ENCODE data around the gene COG1.

DNA sequence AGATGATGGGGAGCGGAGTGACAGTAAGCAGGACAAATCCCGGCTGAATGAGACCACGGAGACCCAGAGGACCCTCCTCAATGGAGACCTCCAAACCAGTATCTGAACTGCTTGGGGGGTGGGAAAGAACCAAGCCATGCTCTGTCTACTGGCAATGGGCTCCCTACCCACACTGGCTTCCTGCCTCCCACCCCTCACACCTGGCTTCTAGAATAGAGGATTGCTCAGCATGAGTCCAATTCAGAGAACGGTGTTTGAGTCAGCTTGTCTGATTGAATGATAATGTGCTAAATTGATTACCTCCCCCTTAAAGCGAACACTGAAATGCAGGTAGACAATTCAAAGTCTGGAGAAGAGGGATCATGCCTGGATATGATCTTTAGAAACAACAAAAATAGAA lies 22.5 kb upstream of the COG1 start:
- TF ChIP-seq, protein P1, sequence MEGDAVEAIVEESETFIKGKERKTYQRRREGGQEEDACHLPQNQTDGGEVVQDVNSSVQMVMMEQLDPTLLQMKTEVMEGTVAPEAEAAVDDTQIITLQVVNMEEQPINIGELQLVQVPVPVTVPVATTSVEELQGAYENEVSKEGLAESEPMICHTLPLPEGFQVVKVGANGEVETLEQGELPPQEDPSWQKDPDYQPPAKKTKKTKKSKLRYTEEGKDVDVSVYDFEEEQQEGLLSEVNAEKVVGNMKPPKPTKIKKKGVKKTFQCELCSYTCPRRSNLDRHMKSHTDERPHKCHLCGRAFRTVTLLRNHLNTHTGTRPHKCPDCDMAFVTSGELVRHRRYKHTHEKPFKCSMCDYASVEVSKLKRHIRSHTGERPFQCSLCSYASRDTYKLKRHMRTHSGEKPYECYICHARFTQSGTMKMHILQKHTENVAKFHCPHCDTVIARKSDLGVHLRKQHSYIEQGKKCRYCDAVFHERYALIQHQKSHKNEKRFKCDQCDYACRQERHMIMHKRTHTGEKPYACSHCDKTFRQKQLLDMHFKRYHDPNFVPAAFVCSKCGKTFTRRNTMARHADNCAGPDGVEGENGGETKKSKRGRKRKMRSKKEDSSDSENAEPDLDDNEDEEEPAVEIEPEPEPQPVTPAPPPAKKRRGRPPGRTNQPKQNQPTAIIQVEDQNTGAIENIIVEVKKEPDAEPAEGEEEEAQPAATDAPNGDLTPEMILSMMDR (IDR thresholded peaks at IDR 0.05), result no peak
- no peak for TF ChIP-seq RFX5 (IDR thresholded peaks at IDR 0.05; ENCODE audit: low read length)
- TF ChIP-seq MXI1 (IDR thresholded peaks at IDR 0.05; ENCODE audit: low read depth, low read length), result no peak
- TF ChIP-seq, protein P2, sequence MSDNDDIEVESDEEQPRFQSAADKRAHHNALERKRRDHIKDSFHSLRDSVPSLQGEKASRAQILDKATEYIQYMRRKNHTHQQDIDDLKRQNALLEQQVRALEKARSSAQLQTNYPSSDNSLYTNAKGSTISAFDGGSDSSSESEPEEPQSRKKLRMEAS (IDR thresholded peaks at IDR 0.05; ENCODE audit: low read depth), result no peak
- TF ChIP-seq, protein P3, sequence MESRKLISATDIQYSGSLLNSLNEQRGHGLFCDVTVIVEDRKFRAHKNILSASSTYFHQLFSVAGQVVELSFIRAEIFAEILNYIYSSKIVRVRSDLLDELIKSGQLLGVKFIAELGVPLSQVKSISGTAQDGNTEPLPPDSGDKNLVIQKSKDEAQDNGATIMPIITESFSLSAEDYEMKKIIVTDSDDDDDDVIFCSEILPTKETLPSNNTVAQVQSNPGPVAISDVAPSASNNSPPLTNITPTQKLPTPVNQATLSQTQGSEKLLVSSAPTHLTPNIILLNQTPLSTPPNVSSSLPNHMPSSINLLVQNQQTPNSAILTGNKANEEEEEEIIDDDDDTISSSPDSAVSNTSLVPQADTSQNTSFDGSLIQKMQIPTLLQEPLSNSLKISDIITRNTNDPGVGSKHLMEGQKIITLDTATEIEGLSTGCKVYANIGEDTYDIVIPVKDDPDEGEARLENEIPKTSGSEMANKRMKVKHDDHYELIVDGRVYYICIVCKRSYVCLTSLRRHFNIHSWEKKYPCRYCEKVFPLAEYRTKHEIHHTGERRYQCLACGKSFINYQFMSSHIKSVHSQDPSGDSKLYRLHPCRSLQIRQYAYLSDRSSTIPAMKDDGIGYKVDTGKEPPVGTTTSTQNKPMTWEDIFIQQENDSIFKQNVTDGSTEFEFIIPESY (IDR thresholded peaks at IDR 0.05; ENCODE audit: borderline replicate concordance, low read depth), result no peak
- TF ChIP-seq JUND (IDR thresholded peaks at IDR 0.05), result no peak
- no peak for TF ChIP-seq EP300 (IDR thresholded peaks at IDR 0.05; ENCODE audit: borderline replicate concordance in 1 of 2, low read depth in 1 of 2, low read length in 1 of 2)
- no peak for TF ChIP-seq REST (IDR thresholded peaks at IDR 0.05; ENCODE audit: low read depth, low read length)
- TF ChIP-seq NRF1 (IDR thresholded peaks at IDR 0.05; ENCODE audit: low read depth, low read length), result no peak
- TF ChIP-seq GATA2 (CRISPR knock-in tag; IDR thresholded peaks at IDR 0.05), result no peak
- no peak for TF ChIP-seq PBX3 (IDR thresholded peaks at IDR 0.05)
- TF ChIP-seq, protein P4, sequence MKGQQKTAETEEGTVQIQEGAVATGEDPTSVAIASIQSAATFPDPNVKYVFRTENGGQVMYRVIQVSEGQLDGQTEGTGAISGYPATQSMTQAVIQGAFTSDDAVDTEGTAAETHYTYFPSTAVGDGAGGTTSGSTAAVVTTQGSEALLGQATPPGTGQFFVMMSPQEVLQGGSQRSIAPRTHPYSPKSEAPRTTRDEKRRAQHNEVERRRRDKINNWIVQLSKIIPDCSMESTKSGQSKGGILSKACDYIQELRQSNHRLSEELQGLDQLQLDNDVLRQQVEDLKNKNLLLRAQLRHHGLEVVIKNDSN (IDR thresholded peaks at IDR 0.05; ENCODE audit: borderline replicate concordance, low read depth), result no peak
- TF ChIP-seq TCF12 (IDR thresholded peaks at IDR 0.05), result no peak
